ENCODE data around the gene DNAL1. TPM values are rescaled to one million over a fixed set of nuclear protein-coding genes. Genes with fewer than 3 reads are reported as not detected.
"Not testable (repeated sequence)": the region's sequence is repeated elsewhere in the genome, so short reads cannot be mapped to it uniquely, and the experiment has no call there.

Gene DNAL1
- total and polyA plus RNA-seq, 2 of the 4 experiments (the other 2 are of a cell fraction) = 4.5 to 5.4 TPM

DNA sequence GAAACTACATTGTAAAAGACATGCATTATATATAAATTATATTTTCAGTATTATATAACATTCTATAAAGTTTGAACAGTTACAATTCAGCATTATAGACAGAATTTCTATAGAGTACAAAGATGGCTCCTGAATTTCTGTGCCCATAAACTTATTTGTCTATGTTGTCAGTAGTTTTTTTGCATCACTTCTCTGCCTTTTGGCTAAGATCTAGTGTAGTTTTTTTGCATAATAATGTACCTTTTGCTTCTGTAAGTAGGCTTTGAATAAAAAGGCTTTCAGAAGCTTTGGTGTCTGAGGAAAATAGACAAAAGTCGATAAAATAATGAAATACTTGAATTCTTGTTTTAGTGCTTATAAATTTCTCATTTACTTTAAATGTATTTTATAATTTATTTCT lies 11.1 kb downstream of the DNAL1 start:
- WGBS, 2 experiments (ENCODE audit: extremely low coverage in 2 of 2, insufficient read length in 1 of 2) = no CpG with 5 or more reads among the region's 1 CpG
- no peaks in the 10 kb centered on the region for H3K27me3 ChIP-seq (ENCODE audit: control insufficient read depth, insufficient read depth, low read length)
- POLR2A ChIA-PET (ENCODE audit: unreplicated experiment) = no interaction called here

DNA sequence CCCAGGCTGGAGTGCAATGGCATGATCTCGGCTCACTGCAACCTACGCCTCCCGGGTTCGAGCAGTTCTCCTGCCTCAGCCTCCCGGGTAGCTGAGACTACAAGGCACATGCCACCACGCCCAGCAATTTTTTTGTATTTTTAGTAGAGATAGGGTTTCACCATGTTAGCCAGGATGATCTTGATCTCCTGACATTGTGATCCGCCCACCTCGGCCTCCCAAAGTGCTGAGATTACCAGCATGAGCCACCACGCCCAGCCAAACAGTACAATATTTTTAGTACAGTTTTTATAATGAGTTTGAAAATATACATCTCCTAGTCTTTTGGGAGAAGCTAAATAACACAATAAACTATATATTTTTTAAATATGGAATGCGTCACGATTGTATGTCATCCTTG lies 14.4 kb downstream of the DNAL1 start:
- H3K79me1 ChIP-seq (ENCODE audit: low read depth in 1 of 2, low read length in 2 of 2); DNase-seq; H3K4me1 ChIP-seq (ENCODE audit: control insufficient read depth, insufficient read depth, low read length); H3K18ac ChIP-seq (ENCODE audit: low read depth, low read length); in situ Hi-C loops (cut with MboI; ENCODE audit: low sequenced_read_pairs); H2AK9ac ChIP-seq (replicated peaks; ENCODE audit: low read depth, low read length, poor library complexity); H3K4ac ChIP-seq (ENCODE audit: low read depth, low read length); BruUV-seq (replicated peaks); H2BK15ac ChIP-seq (ENCODE audit: low read depth, low read length); H4K5ac ChIP-seq (ENCODE audit: low read depth, low read length); H4K8ac ChIP-seq (ENCODE audit: low read depth in 2 of 2, low read length in 2 of 2); H2AFZ ChIP-seq (replicated peaks; ENCODE audit: low read length, poor library complexity); intact Hi-C loops (cut with micrococcal nuclease); dilution Hi-C loops (cut with HindIII; ENCODE audit: low sequenced_read_pairs, unreplicated experiment); H3K36me3 ChIP-seq (ENCODE audit: control insufficient read depth, insufficient read depth, low read length); H3K56ac ChIP-seq (ENCODE audit: extremely low read depth, insufficient read depth, low read length); H2BK120ac ChIP-seq (ENCODE audit: low read depth, low read length); CTCF ChIA-PET; H4K91ac ChIP-seq (ENCODE audit: insufficient read depth, low read depth, low read length); H3K9me1 ChIP-seq (ENCODE audit: insufficient read depth, low read length); H3K27me3 ChIP-seq (ENCODE audit: control insufficient read depth, insufficient read depth, low read length); H2BK5ac ChIP-seq (ENCODE audit: low read depth, low read length, poor library complexity, severe bottlenecking); H2BK20ac ChIP-seq (ENCODE audit: low read depth, low read length); H3K4me3 ChIP-seq (ENCODE audit: insufficient read depth, low read depth, low read length); H3K14ac ChIP-seq (replicated peaks; ENCODE audit: low read depth, low read length); POLR2A ChIA-PET (ENCODE audit: unreplicated experiment); H3K4me2 ChIP-seq (ENCODE audit: low read depth, low read length); H3K27ac ChIP-seq (ENCODE audit: insufficient read depth, low read length); H3K9me3 ChIP-seq (ENCODE audit: control insufficient read depth, insufficient read depth, low read length); H2AK5ac ChIP-seq (ENCODE audit: low read depth, low read length); H4K20me1 ChIP-seq (ENCODE audit: insufficient read depth, low read length); H3K23ac ChIP-seq (ENCODE audit: low read depth, low read length); H3K9ac ChIP-seq (ENCODE audit: low read depth, low read length); ATAC-seq (ENCODE audit: low read depth): not testable (repeated sequence)
- 75% methylated on average over 4 of the region's 11 CpGs; no CpG with 5 or more reads in 1 of the 2 experiments for WGBS, 2 experiments (ENCODE audit: extremely low coverage in 2 of 2, insufficient read length in 1 of 2)

More for the DNA sequence above, 11.1 kb downstream of the DNAL1 start:
- in situ Hi-C loops (cut with MboI; ENCODE audit: low sequenced_read_pairs) (no loop called here), intact Hi-C loops (cut with micrococcal nuclease) (no loop called here), dilution Hi-C loops (cut with HindIII; ENCODE audit: low sequenced_read_pairs, unreplicated experiment) (no loop called here)
- Histone ChIP-seq H4K20me1 (ENCODE audit: insufficient read depth, low read length) (no peaks in the 10 kb centered on the region), H3K18ac (ENCODE audit: low read depth, low read length) (no peak overlapping the region), H2BK20ac (ENCODE audit: low read depth, low read length) (no peak overlapping the region), H2AFZ (replicated peaks; ENCODE audit: low read length, poor library complexity) (no peak overlapping the region), H2AK5ac (ENCODE audit: low read depth, low read length) (no peak overlapping the region), H3K23ac (ENCODE audit: low read depth, low read length) (no peak overlapping the region), H3K36me3 (ENCODE audit: control insufficient read depth, insufficient read depth, low read length) (peaks cover 6% of the 10 kb centered on the region; the same call in 1 of the 2 replicates), H2BK120ac (ENCODE audit: low read depth, low read length) (no peak overlapping the region), H3K56ac (ENCODE audit: extremely low read depth, insufficient read depth, low read length) (no peak overlapping the region), H3K14ac (replicated peaks; ENCODE audit: low read depth, low read length) (no peak overlapping the region), H3K4me1 (ENCODE audit: control insufficient read depth, insufficient read depth, low read length) (no peaks in the 10 kb centered on the region), H2BK15ac (ENCODE audit: low read depth, low read length) (no peak overlapping the region), H2BK5ac (ENCODE audit: low read depth, low read length, poor library complexity, severe bottlenecking) (no peak overlapping the region), H3K9ac (ENCODE audit: low read depth, low read length) (no peak overlapping the region), H2AK9ac (replicated peaks; ENCODE audit: low read depth, low read length, poor library complexity) (no peak overlapping the region), H3K4ac (ENCODE audit: low read depth, low read length) (no peak overlapping the region), H4K5ac (ENCODE audit: low read depth, low read length) (no peak overlapping the region), H3K4me2 (ENCODE audit: low read depth, low read length) (no peak overlapping the region), H3K9me3 (ENCODE audit: control insufficient read depth, insufficient read depth, low read length) (no peaks in the 10 kb centered on the region), H3K9me1 (ENCODE audit: insufficient read depth, low read length) (peaks cover 3% of the 10 kb centered on the region; the same call in 1 of the 2 replicates), H4K8ac (ENCODE audit: low read depth in 2 of 2, low read length in 2 of 2) (no peak overlapping the region), H4K91ac (ENCODE audit: insufficient read depth, low read depth, low read length) (no peak overlapping the region), H3K27ac (ENCODE audit: insufficient read depth, low read length) (no peak overlapping the region), H3K79me1 (ENCODE audit: low read depth in 1 of 2, low read length in 2 of 2) (peaks cover 0 to 13% of the 10 kb centered on the region in 2 experiments), H3K4me3 (ENCODE audit: insufficient read depth, low read depth, low read length) (no peak overlapping the region)
- CTCF ChIA-PET = interaction anchor here (0.7 kb wide), 1 partner anchor 644 kb away, joined by 3 read pairs; no protein-coding TSS in a partner anchor
- ATAC-seq (ENCODE audit: low read depth) (no peak), DNase-seq (no peak)
- TF ChIP-seq RAD21 (IDR thresholded peaks at IDR 0.05; ENCODE audit: low read length) (no peak), ELK1 (IDR thresholded peaks at IDR 0.05; ENCODE audit: borderline replicate concordance, low read depth, low read length) (no peak), POLR2A (IDR thresholded peaks at IDR 0.05; ENCODE audit: low read depth, low read length) (no peak), BHLHE40 (IDR thresholded peaks at IDR 0.05; ENCODE audit: low read depth, low read length) (no peak), RCOR1 (IDR thresholded peaks at IDR 0.05; ENCODE audit: insufficient replicate concordance, low read length) (no peak), USF2 (IDR thresholded peaks at IDR 0.05; ENCODE audit: low read depth, low read length) (no peak), CEBPB (IDR thresholded peaks at IDR 0.05; ENCODE audit: low read depth, low read length) (no peak)
- no TSS peak for BruUV-seq (replicated peaks)

Measured in IMR-90 (cell line).